ENCODE data around the gene SKOR1.

SKOR1 gene

GRCh38 chr15:67796196-67797127 is 28.8 kb upstream of the SKOR1 start:
- DNase-seq = no peak

GRCh38 chr15:67799801-67800205 is 25.5 kb upstream of the SKOR1 start:
- no peak for DNase-seq

- no peak for DNase-seq
Observed at GRCh38 chr15:67801142-67801541, 24.2 kb upstream of the SKOR1 start.

GRCh38 chr15:67801926-67802914 is 23.1 kb upstream of the SKOR1 start:
- DNase-seq = no peak

GRCh38 chr15:67803299-67803698 is 22.0 kb upstream of the SKOR1 start:
- no peak for DNase-seq

- no peak for DNase-seq
Observed at GRCh38 chr15:67803996-67804843, 21.1 kb upstream of the SKOR1 start.

- no peak for DNase-seq
Observed at GRCh38 chr15:67805008-67805665, 20.2 kb upstream of the SKOR1 start.

- DNase-seq = no peak
Observed at GRCh38 chr15:67805666-67806516, 19.4 kb upstream of the SKOR1 start.

- DNase-seq = no peak
Observed at GRCh38 chr15:67806536-67806935, 18.8 kb upstream of the SKOR1 start.

- no peak for DNase-seq
Observed at GRCh38 chr15:67807141-67807540, 18.2 kb upstream of the SKOR1 start.

- DNase-seq = no peak
Observed at GRCh38 chr15:67807836-67808235, 17.5 kb upstream of the SKOR1 start.

GRCh38 chr15:67808821-67809220 is 16.5 kb upstream of the SKOR1 start:
- no peak for DNase-seq

GRCh38 chr15:67809441-67809840 is 15.9 kb upstream of the SKOR1 start:
- no peak for DNase-seq

GRCh38 chr15:67809866-67810265 is 15.4 kb upstream of the SKOR1 start:
- DNase-seq = no peak

GRCh38 chr15:67812241-67812644 is 13.1 kb upstream of the SKOR1 start:
- DNase-seq = no peak

- DNase-seq = no peak
Observed at GRCh38 chr15:67813104-67813634, 12.1 kb upstream of the SKOR1 start.

GRCh38 chr15:67815036-67815592 is 10.2 kb upstream of the SKOR1 start:
- DNase-seq = no peak

- DNase-seq = no peak
Observed at GRCh38 chr15:67816668-67817067, 8.6 kb upstream of the SKOR1 start.

- no peak for DNase-seq
Observed at GRCh38 chr15:67818464-67818863, 6.8 kb upstream of the SKOR1 start.

- no peak for DNase-seq
Observed at GRCh38 chr15:67819636-67820035, 5.7 kb upstream of the SKOR1 start.
